HG03097 (cell line): ENCODE data around the gene FERMT3.
A peak's percentile ranks its signal among the peaks of the same experiment; 100 is the strongest.

Experiments used
- ATAC-seq: cut with Tn5 transposase; IDR thresholded peaks from one replicate; pipeline ENCODE4 v1.9.1; 2021; ENCODE audit not compliant: unreplicated experiment, low FRiP score

FERMT3 gene

DNA sequence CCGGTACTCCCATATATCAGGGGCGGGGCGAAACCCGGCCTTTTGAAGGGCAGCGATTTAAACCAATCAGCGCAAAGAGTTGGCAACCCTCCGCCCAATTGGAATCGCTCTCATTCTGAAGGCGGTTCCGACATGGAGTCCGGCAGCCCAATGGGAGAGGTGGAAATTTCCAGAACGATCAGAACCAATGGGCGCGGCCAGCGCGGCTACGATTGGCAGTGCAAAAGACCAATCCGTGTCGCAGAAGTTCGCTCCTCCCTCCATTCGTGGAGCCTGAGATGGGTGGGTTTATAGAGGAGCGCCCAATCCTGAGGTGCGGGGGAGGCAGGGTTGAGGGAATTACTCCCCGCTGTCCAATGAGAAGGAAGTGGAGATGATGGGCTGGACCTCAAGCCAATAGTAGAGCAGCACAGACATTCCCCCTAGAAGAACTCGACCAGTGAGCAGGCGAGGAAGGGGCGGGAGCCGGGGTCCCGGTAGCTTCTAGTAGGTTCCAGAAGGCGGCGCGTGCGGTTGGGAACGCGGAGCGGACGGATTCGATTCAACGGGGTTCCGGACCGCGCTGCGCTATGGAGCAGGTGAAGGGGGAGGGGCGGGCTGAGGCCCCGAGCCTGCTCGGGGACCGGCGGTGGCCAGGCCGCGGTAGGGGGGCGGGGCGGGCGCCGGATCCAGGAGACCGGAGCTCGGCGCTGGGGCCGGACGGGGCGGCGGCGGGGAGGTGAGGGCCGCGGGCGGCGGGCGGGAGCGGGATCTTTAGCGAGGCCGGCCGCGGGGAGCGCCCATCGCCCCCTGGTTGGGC is 20.6 kb upstream of the FERMT3 start, which contains the start of gene STIP1:
STIP1 (plus strand) TSS at position 479 of the 799 bp plus-strand sequence; CDS start at position 570, 91 bp downstream.
- peak; percentile 88 for ATAC-seq

DNA sequence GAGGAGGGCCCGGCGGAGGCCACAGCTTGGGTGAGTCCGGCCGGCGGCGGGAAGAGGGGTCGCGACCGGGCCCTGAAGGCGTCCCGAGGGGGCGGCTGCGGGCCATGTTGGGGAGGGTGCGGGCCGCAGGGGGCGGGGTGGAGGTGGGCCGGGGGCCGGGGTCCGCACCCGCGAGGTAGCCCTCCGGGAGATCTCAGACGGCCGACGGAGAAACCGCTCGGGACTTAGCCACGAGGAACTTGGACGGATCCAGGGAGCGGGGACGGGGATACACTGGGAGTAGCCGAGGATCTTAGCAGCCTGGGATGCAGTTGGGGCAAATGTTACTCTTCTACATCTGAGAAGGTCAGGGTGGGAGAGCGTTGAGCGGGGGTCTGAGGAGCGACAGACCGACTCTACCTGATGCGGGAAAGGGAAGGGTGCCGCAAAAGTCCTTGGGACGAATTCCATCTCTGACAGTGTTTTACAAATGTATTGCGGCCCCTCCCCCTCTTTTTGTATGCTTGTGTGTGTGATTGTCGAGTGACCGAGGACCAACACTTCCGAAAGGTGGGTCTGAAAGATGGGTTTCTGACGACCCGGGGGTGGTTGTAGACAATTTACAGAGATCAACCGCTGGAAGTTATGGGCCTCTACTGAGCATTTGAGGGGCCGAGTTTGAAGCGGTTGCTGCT is 19.9 kb upstream of the FERMT3 start:
- no peak for ATAC-seq

DNA sequence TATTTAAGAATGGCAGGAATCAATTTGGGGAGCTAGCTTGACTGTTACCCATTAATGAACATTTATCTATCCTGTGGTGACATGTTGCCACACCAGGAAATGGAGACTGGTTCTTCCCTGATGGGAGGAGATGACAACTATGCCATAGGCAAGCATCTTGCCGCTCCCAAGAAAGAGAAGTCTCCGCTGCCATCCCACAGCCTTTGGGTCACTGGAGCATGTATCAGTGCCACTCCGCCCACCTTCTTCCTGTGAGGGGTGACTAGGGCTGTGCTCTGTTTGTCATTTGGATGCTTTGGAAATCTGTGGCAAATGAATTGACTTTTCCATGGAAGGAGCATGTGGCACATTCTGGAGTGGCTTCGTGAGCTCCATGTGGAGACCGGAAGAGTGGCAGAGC is 14.1 kb upstream of the FERMT3 start:
- ATAC-seq = no peak

DNA sequence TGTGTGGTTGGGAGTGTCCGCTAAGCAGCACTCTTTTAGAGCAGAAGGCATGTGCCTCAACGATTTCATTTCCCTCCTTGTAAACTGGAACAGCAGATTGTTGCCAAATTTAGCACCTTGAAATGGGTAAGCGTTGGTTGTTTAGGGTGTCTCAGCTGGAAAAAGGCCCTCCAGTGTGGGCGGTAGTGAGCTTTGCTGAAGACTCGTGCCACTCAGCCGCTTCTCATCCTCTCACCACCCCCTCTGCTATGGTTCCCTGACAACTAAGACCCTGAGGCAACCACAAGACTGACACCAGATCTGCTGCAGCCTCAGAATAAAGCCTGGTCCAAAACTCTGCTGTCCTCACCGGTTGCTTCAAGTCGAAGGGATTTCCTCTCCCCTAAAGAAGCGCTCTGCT is 9.9 kb upstream of the FERMT3 start:
- ATAC-seq = no peak

DNA sequence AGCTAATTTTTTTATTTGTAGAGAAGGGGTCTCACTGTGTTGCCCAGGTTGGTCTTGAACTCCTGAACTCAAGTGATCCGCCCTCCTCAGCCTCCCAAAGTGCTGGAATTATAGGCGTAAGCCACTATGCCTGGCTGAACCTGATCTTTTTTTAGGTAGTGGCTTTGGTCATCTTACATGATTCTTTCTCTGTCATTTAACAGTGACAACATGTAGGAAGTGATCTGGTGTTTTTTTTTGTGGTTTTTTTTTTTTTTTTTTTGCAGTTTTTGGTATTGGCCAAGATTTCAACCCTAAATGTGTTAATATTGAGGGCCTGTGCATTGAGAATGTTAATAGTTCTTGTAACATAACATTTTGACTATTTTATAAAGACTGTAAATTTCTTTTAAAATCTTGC is 8.0 kb upstream of the FERMT3 start:
- ATAC-seq = no peak

DNA sequence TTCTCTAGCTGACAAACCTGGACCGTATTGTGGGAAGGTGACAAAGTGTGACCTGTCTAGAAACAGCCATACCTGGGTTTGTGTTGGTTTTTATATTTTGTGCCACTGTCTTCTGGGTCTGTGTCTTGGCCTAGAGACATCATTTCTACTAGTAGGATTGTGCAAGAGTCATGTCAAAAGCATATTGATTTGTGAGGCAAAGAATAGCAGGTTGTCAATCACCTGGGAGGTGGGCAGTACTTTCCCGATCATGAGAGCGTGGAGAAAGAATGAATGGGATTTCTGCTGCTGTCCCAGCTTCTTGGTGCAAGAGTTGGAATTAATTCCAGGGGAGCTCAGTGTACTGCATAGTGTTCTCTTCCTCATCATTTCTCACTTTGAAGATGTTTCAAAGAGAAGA is 5.0 kb upstream of the FERMT3 start:
- no peak for ATAC-seq

DNA sequence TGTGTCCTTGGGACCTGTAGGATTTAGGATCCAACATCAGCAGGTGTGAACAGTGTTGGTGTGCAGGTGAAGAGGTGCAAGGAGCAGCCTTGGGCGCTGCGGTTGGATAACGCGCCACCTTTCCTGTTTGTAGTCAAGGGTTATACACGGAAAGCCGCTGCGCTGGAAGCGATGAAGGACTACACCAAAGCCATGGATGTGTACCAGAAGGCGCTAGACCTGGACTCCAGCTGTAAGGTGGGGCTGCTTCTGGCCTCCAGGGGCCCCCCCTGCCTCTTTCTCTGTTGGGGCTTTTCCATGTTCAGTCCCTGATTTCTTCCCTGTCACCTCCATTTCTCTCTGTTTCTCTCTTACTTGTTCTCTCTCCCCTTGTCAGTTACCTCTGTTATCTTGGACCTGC is 3.5 kb upstream of the FERMT3 start:
- ATAC-seq = no peak

DNA sequence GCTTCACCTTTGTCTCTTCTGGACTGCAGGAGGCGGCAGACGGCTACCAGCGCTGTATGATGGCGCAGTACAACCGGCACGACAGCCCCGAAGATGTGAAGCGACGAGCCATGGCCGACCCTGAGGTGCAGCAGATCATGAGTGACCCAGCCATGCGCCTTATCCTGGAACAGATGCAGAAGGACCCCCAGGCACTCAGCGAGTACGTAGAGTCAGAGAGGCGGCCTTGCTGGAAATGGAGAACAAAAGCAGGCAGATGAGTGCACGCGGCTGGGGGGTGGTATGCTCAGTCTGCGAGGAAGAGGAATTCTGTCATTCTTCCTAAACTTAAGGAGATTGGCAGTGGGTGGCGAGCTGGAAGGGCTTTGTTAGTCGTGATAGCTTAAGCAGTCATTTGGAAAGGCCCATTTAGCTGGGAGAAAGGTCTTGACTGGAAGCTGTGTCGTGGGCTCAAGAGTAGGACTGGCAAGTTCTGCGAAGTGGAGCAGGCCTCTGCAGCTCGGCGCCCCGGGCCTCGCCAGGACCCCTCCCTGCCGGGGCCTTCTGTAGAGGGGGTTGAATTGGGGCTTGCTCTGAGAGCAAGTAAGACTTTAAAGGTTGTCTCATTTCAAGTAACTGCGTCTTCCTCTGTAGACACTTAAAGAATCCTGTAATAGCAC is 3.0 kb upstream of the FERMT3 start:
- no peak for ATAC-seq

DNA sequence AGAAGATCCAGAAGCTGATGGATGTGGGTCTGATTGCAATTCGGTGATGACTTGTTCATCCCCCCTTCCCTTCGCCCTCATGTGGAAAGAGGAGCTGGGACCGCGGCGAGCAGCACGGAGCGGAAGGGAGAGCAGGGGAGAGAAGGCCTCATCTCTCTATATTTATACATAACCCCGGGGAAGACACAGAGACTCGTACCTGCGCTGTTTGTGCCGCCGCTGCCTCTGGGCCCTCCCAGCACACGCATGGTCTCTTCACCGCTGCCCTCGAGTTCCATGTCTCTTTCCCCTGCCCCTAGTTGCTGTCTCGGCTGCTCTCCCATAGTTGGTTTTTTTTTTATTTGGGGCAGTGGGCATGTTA is 2.5 kb upstream of the FERMT3 start:
- no peak for ATAC-seq

DNA sequence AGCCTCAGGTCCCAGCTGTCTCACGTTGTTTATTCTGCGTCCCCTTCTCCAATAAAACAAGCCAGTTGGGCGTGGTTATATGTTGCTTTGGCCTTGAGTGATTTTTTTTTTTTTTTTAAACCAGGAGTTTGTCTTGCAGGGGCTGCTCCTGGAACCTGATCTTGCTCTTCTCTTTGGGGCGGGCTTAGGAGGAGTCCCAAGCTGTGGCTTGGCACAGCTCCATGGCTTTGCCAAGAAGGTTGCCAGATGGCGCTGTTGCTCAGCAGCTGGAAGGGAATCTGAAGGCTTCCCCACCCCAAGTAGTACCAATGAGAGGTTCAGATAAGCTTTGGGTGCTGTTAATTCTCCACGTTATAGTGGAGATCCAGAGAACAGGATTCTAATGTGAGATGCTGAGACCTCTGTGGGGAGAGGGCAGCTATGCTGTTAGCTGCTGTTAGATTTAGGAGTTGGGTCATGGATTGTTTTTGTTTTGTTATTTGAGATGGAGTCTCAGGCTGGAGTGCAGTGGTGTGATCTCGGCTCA is 2.0 kb upstream of the FERMT3 start:
- no peak for ATAC-seq

DNA sequence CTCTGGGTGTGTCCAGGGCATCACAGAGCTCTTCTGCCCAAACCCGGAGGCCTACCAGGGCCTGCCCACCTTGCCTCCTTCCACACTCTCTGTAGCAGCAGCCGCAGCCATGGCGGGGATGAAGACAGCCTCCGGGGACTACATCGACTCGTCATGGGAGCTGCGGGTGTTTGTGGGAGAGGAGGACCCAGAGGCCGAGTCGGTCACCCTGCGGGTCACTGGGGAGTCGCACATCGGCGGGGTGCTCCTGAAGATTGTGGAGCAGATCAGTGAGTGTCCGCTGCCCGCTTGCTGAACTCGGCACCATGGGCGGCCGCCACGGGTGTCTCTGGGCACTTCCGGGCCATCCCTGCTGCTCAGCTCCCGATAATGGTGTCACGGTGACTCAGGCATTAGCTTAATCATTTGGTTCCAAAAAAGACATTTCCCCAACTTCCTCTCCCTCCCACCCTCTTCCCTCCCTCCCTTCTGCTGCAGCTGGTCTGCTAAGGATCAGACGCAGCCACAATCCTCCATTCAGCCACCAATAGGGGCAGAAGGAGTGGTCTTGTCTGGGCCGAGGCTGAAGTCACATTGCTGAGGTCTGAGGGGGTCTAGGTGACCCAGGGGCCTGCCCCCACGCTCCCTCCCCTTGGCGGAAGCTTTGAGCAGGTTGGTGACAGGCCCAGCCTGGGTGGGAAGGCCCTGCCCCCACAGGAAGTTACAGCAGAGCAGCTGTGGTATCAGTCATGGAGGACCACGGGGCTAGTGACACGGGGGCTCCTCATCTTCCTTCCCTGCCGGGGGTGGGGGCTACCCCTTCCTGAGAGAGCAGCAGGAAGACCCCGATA is 950 bp downstream of the FERMT3 start:
- ATAC-seq = no peak

DNA sequence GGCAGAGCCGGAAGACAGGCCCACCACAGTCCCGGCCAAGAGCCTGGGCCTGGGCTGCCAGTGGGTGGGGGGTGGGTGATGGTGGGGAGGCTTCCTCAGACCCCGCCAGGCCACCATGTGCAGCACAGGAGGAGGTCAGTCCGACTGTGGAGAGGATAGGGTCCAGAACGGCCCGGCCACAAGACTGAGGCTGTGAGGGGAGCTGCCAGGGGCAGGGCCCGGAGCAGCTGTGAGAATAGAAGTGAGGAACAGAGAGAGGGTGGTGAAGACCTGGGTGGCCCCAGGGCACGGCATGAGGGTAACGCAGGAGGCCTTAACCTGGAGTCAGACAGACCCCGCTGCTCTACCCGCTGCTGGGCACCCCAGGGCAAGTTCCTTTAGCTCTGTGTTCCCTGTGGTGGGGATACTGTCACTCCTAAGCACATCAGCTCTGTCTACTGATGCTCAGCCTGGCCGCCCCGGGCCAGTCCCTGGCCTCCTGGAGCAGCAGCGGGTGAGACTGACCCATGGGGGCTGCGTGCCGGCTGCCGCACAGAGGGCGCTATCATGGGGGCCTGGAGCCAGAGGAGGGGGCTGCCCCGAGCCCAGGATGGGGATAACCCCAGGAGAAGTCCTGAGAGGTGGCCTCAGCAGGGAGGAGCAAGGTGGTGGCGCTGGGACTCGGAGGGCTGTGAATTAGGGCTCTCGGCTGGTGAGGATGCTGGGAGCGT is 1.7 kb downstream of the FERMT3 start:
- no peak for ATAC-seq

DNA sequence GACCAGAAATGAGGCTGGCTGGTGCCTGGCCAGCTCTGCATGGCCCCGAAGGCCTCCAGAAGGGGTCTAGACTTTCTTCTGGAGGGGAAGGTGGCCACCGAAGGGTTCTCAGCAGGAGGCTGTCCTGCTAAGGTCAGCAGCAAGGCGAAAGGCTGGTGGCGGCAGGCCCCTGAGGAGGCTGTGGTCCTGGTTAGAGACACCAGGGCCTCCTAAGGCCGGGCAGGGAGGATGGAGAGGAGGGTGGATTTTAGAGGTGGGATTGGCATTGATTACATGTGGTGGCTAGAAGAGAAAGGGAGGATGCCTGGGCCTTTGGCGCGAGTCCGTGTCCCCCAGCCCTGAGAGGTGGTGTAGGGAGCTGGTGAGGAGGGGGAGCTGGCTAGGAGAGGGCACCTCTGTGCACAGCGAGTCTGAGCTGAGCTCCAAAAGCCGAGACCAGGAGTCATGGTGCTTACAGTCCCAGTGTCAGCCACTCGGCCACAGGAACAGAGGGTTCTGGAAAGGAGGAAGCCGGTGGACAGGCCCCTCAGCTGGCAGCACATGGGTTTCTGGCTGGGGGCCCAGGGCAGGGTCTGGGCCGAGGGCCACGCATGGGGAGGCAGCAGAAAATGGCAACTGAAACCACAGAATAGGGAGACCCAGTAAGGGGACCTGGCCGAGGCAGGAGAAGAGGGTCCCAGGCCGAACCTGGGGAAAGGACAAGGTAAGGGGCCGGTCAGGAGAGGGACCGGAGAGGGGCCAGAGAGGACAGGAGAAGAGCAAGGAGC is 2.5 kb downstream of the FERMT3 start:
- ATAC-seq = no peak

DNA sequence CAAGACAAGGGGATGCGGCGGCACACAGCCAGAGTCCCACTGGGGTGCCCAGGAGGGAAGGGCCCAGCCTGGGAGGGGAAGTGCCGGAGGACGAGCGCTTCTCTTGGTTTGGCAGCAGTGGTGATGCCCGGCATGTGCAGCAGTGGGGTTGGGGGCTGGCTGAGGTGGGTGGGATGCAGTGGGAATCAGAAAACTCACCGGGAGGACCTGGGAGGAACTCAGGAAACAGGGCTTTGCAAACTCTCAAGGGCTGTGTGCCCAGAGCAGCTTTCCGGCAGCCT is 3.0 kb downstream of the FERMT3 start:
- no peak for ATAC-seq

DNA sequence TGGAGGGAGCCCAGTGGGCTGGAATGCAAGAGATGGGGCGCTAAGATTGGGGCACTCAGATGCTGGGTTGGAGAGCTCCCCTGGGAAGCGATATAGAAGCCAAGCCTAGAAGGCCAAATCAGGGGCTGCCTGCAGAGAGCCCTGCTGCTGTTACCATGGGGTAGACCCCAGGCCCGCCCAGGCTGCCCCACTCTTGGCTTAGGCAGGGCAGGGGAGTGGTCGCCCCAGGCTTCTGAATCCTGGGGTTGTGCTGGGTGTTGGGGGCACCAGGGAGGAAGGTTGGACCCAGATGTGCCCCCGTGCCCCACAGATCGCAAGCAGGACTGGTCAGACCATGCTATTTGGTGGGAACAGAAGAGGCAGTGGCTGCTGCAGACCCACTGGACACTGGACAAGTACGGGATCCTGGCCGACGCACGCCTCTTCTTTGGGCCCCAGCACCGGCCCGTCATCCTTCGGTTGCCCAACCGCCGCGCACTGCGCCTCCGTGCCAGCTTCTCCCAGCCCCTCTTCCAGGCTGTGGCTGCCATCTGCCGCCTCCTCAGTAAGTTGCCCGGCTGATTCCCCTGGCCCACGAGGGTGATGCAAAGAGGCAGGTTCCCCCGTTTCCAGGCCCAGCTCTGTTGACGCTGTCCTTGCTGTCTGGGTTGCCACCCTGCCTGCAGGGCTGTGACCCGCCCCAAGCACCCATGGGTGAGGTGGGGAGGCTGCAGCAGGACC is 3.9 kb downstream of the FERMT3 start:
- no peak for ATAC-seq

DNA sequence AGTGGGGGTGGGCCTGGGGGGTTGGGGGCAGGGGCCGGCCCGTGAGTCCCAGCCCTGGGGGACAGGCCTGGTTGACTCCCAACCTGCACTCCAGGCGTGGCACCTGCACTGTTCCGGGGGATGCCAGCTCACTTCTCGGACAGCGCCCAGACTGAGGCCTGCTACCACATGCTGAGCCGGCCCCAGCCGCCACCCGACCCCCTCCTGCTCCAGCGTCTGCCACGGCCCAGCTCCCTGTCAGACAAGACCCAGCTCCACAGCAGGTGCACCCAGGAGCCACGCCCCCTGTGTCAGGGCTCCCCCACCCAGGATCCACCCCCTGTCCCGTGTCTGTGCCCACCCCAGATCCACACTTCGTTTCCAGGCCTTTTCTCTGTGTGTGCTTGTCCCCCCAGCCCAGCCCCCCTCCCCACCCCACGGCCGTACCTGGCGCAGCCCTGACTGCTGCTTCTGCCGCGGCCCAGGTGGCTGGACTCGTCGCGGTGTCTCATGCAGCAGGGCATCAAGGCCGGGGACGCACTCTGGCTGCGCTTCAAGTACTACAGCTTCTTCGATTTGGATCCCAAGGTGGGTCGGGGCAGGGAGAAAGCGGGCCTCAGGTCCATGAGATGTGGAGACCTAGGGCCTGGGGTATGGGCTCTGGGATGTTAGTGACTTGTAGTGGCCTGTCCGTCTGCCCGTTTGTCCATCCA is 4.8 kb downstream of the FERMT3 start:
- no peak for ATAC-seq

DNA sequence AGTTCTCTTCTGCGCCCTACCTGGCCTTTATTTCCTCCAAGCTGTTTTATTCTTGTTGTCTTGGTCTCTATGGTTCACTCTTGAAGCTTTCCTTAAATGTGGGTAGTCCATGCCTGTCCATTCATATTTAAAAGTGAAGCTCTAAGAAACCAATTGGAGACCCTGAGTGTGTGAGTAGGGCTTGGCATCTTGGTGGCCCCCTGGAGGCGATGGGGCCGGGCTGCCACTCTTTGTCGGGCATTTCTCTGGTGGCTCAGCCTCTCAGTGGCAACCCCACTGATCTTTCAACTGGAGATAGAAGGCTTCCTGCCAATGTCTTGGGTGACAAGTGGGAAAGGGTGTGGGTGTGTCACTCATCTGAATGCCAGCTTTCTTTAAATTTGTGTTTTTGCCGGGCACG is 10.4 kb downstream of the FERMT3 start:
- ATAC-seq = no peak

DNA sequence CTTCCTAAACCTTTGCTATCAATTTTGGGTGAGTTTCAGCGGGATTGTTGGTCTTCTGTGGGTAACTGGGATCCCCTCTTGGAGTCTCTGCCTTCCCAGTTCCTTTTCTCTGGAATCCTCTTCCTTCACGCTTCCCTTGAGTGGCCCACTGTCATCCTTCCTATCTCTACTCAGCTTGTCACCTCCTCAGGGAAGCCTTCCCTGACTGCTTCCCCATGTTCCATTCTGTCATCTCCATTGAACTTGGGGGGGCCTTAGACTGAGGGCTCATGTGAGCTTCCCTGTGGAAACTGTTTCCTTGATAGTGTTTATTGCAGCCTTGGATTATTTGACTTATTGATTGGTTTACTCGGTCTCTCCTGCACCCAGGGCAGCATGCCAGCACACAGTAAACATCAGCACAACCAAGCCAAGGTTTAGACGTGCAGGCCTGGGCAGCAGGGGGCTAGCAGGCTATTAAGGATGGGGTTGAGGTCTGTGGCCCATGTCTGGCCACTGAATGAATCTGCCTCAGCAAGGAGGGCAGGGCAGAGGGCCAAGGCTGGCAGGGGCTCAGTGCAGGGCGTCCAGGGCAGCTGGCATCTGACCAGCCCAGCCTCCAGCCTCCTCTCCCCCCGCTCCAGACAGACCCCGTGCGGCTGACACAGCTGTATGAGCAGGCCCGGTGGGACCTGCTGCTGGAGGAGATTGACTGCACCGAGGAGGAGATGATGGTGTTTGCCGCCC is 12.3 kb downstream of the FERMT3 start:
- no peak for ATAC-seq
